Measurements from ENCODE around the gene RTN1. TPM values are rescaled to one million over a fixed set of nuclear protein-coding genes. Genes with fewer than 3 reads are reported as not detected.
A peak's percentile ranks its signal among the peaks of the same experiment; 100 is the strongest.

The RTN1 gene
- total RNA-seq, 1 donor from 2014 or later: 23.4 TPM

DNA sequence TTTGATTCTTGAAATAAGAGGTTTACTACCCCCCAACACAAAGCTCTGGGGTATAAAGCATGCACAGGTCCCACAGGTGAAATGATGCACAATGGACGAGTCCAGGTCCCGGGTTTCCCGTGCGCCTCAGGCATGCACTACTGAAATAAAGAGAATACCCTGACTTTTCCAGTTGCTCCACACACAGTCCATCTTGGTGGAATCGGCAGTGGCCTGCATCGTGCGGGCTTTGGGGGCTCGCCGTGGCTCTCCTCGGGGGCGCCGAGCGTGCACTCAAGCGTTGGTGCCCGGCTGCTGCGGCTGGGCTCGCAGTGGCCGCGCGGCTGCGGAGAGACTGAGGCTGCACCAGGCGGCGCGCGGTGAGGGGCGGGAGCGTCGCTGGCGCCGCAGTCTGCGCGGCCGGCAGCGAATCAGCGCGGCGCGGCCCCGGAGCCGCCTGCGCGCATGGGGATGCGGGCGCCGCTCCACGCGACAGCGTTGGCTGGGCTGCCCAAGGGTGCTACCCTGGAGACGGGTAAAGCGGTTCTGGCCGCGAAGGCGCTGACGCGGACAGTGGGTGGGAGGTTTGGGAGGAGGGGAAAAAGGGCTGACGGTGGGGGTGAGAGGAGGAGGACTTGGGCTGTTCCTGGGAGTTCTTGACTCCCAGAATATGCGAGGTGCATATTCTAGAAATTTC, 240.2 kb downstream of the RTN1 start:
- peak; percentile 24 for DNase-seq (ENCODE audit: low spot score, unreplicated experiment)
- Mint-ChIP-seq H3K4me3 (ENCODE audit: low read depth) (peak overlapping the region; percentile 82), H3K27ac (peak overlapping the region; percentile 37), H3K36me3 (ENCODE audit: insufficient read depth) (no peaks in the 10 kb centered on the region), H3K4me1 (ENCODE audit: low read depth) (peaks cover 29% of the 10 kb centered on the region), H3K9me3 (ENCODE audit: low read depth) (peaks cover 7% of the 10 kb centered on the region), H3K27me3 (peaks cover 26% of the 10 kb centered on the region)
- TF ChIP-seq, protein P1, sequence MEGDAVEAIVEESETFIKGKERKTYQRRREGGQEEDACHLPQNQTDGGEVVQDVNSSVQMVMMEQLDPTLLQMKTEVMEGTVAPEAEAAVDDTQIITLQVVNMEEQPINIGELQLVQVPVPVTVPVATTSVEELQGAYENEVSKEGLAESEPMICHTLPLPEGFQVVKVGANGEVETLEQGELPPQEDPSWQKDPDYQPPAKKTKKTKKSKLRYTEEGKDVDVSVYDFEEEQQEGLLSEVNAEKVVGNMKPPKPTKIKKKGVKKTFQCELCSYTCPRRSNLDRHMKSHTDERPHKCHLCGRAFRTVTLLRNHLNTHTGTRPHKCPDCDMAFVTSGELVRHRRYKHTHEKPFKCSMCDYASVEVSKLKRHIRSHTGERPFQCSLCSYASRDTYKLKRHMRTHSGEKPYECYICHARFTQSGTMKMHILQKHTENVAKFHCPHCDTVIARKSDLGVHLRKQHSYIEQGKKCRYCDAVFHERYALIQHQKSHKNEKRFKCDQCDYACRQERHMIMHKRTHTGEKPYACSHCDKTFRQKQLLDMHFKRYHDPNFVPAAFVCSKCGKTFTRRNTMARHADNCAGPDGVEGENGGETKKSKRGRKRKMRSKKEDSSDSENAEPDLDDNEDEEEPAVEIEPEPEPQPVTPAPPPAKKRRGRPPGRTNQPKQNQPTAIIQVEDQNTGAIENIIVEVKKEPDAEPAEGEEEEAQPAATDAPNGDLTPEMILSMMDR (IDR thresholded peaks at IDR 0.05; ENCODE audit: unreplicated experiment): no peak

DNA sequence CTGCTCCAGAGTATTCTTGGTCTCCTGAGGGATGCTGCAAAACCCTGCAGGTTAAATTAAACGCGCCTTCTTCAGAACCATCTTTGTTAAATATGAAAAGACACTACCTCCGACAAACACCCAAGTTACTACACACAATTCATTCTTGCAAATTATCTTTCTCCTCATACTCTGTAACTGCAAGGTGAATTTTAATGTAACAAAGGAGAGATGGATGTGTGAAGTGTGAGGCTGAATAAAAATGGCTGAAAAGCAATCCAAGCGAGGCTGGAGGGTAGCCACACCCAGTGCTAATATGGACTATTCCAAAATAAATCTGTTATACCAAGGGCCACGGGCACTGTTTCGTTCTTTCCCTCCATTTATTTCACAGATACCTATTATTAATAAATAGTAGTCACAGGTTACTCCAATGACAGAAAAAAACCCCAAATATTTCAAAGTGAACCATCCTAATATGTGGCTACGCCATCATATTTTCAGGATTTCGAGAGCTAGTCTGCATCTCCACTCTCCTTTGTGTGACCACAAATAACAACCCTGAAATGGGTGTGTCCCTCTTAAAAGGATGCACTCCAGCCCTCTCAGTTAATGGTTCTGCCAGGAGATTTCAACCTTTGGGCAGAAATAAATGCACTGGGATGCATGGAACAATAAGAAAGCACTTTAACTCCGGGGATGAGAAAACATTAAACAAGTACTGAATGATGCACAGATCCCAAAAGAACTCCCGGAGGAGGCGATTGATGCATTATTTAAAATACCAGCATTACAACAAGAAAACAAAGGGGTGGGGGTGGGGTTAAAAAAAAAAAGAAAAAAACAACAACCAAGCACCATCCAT, 240.9 kb downstream of the RTN1 start:
- no peaks in the 10 kb centered on the region for H3K36me3 Mint-ChIP-seq (ENCODE audit: insufficient read depth)
- TF ChIP-seq, protein P1 (IDR thresholded peaks at IDR 0.05; ENCODE audit: unreplicated experiment): no peak
- no peak overlapping the region for H3K27ac Mint-ChIP-seq
- no peaks in the 10 kb centered on the region for H3K9me3 Mint-ChIP-seq (ENCODE audit: low read depth)
- H3K4me1 Mint-ChIP-seq (ENCODE audit: low read depth): peaks cover 29% of the 10 kb centered on the region
- peak overlapping the region; percentile 82 for H3K4me3 Mint-ChIP-seq (ENCODE audit: low read depth)
- no peak for DNase-seq (ENCODE audit: low spot score, unreplicated experiment)
- H3K27me3 Mint-ChIP-seq: peaks cover 26% of the 10 kb centered on the region

DNA sequence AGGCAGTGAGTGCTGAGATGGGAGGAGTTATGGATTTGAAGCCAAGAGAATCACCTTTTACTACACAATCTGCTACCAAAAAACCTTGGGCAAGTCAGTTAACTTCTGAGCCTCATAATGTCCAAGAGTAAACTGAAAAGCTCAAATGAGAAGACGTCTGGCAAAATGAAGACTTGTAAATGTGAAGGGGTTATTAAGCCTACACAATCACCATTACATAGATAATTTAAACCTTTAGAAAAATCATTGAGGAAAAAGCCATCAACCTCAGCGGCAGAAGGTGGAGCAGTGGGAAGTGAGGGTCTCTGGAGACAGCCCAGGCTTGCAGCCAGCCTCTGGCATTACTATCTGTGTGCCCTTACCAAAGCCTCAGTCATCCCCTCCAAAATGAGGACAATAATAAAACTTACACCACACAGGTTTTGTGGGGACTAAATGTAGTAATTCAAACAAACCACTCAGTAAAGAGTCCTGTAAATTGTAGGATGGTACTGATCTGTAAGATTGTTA, 243.5 kb downstream of the RTN1 start:
- Mint-ChIP-seq H3K27me3 (peaks cover 23% of the 10 kb centered on the region), H3K9me3 (ENCODE audit: low read depth) (no peaks in the 10 kb centered on the region), H3K4me1 (ENCODE audit: low read depth) (peaks cover 33% of the 10 kb centered on the region), H3K27ac (no peak overlapping the region), H3K36me3 (ENCODE audit: insufficient read depth) (no peaks in the 10 kb centered on the region), H3K4me3 (ENCODE audit: low read depth) (no peak overlapping the region)
- no peak for DNase-seq (ENCODE audit: low spot score, unreplicated experiment)
- TF ChIP-seq, protein P1 (IDR thresholded peaks at IDR 0.05; ENCODE audit: unreplicated experiment): no peak

DNA sequence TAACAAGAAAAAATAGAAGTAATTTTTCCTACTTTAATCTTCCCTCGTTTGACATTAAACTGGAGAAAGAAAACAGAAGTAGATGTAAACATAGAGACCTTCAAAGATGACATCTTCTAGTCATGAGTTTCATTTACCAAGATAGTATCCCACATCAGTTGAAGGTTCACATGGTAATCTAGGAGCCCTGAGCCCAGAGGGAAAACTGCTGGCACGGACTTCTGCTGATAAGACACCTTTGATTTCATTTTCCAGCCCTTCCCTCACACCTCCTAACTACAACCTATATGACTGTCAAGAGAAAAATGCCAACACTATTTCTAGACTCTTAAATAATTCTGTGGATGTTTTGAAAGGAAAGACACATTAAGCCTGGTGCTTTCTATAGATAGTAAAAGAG, 247.9 kb downstream of the RTN1 start:
- Mint-ChIP-seq H3K36me3 (ENCODE audit: insufficient read depth) (no peaks in the 10 kb centered on the region), H3K4me1 (ENCODE audit: low read depth) (peaks cover 13% of the 10 kb centered on the region), H3K4me3 (ENCODE audit: low read depth) (no peak overlapping the region), H3K9me3 (ENCODE audit: low read depth) (peaks cover 3% of the 10 kb centered on the region), H3K27me3 (no peaks in the 10 kb centered on the region), H3K27ac (no peak overlapping the region)
- no peak for DNase-seq (ENCODE audit: low spot score, unreplicated experiment)
- TF ChIP-seq, protein P1 (IDR thresholded peaks at IDR 0.05; ENCODE audit: unreplicated experiment): no peak

DNA sequence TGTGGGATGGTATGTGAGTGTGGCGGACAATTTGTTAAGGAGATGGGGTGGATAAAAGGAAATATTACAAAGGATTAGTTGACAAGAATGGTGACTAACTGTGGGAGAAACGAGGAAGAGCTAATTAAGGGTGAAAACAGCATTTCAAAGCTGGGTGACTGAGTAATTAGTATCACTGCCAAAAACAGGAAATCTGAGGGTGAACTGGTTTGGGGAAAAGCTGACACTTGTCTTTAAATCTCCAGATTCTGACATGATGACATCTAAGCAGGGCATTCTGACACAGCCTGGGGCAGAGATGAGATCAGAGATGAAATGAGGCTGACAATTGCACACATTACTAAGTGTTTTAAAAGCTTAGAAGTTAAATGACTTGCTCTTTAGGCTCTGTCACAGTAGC, 251.5 kb downstream of the RTN1 start:
- peaks cover 3% of the 10 kb centered on the region for H3K4me1 Mint-ChIP-seq (ENCODE audit: low read depth)
- no peak overlapping the region for H3K27ac Mint-ChIP-seq

More for the DNA sequence above, 251.5 kb downstream of the RTN1 start:
- Mint-ChIP-seq H3K9me3 (ENCODE audit: low read depth) (peaks cover 3% of the 10 kb centered on the region), H3K4me3 (ENCODE audit: low read depth) (no peak overlapping the region), H3K36me3 (ENCODE audit: insufficient read depth) (no peaks in the 10 kb centered on the region), H3K27me3 (no peaks in the 10 kb centered on the region)
- DNase-seq (ENCODE audit: low spot score, unreplicated experiment): no peak
- TF ChIP-seq, protein P1 (IDR thresholded peaks at IDR 0.05; ENCODE audit: unreplicated experiment): no peak
